Omental fat pad (tissue), 4 donors: ENCODE results near the gene GLI3. TPM values are rescaled to one million over a fixed set of nuclear protein-coding genes. Genes with fewer than 3 reads are reported as not detected.
A peak's percentile ranks its signal among the peaks of the same experiment; 100 is the strongest.

Experiments used
- ATAC-seq: fragments of 150-250 bp; one replicate; pipeline ENCODE4 v1.9.1; 2016; ENCODE audit warnings: mild to moderate bottlenecking, moderate library complexity; ENCODE audit not compliant: low FRiP score
- DNase-seq: peaks from one replicate; pipeline ENCODE4 v3.0.0-alpha.2; 2019; ENCODE audit warnings: low spot score
- CTCF ChIP-seq, 3 donors: fragments of 450-650 bp; IDR thresholded peaks; one replicate each; pipeline ENCODE4 v1.5.1; 2016 to 2017; ENCODE audit warnings: antibody characterized with exemption in 3 of 3, mild to moderate bottlenecking in 3 of 3, moderate library complexity in 2 of 3
- total RNA-seq, 4 donors: library from RNA; depleted of rRNA; stranded (reverse); fragments of >200 nt; gene quantifications; one replicate each; pipeline ENCODE4 v1.1.0, GENCODE V29; 2016

The GLI3 gene
- total RNA-seq, 4 donors from 2014 or later, result 10.0 to 19.2 (median 14.6) TPM

GRCh38 chr7:42174391-42174912 lies 62.6 kb downstream of the GLI3 start:
- ATAC-seq, result peak; percentile 55
- no peak for TF ChIP-seq CTCF (IDR thresholded peaks at IDR 0.05)
- DNase-seq, result no peak

- no peak for DNase-seq
- no peak for ATAC-seq
- no peak for TF ChIP-seq CTCF (IDR thresholded peaks at IDR 0.05)
Measured at GRCh38 chr7:42170724-42171123, 66.3 kb downstream of the GLI3 start.

- ATAC-seq (no peak), DNase-seq (no peak)
- no peak for TF ChIP-seq CTCF (IDR thresholded peaks at IDR 0.05)
Measured at GRCh38 chr7:42168512-42168911, 68.5 kb downstream of the GLI3 start.

GRCh38 chr7:42167631-42168236 lies 69.3 kb downstream of the GLI3 start:
- ATAC-seq, result no peak
- no peak for DNase-seq
- no peak for TF ChIP-seq CTCF (IDR thresholded peaks at IDR 0.05)

- peak; percentile 39 for ATAC-seq
- DNase-seq, result no peak
- no peak for TF ChIP-seq CTCF (IDR thresholded peaks at IDR 0.05)
Measured at GRCh38 chr7:42167206-42167605, 69.8 kb downstream of the GLI3 start.

- no peak for ATAC-seq
- no peak for TF ChIP-seq CTCF (IDR thresholded peaks at IDR 0.05)
- no peak for DNase-seq
Measured at GRCh38 chr7:42164881-42165428, 72.1 kb downstream of the GLI3 start.
